ENCODE measurements around the gene FOSB.
A peak's percentile ranks its signal among the peaks of the same experiment; 100 is the strongest.

The FOSB gene

DNA sequence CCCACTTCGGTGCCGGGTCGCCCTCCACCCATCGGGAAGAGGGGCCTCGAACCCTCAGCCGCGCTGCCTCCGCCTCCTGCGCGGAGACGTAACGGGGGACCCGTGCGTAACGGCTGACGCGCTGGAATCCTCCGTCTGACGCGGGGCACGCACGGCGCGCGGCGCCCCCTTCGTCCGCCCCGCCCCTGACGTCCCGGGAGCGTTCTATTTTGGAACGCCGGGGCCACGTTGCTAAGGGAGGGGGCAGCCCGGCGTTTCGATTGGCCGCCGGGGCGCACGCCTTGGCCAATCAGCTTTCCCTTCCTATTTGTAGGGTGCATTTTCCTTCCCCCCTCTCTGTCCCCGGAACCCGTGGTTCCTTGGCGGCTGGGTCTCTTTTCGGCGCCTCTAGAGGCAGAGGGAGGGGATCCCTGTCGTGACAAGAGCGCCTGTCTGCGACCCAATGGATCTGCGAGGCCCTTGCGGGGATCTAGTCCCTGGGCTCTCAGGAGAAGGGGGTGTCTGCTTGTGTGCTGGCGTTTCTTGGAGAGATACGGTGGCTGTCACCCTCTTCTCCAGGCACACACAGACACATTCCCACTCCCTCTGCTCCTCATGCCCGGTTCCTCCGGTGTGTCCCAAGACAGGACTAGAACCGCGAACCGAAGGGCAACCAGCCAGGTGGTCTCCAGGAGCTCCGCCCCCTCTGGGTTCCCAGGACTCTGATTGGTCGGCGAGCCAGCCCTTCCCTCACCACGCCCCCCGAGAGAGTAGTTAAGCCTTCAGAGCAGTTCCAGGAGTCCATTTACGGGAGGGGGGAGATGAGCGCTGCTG is 1.5 kb downstream of the FOSB start:
- DNase-seq = peak; percentile 93

DNA sequence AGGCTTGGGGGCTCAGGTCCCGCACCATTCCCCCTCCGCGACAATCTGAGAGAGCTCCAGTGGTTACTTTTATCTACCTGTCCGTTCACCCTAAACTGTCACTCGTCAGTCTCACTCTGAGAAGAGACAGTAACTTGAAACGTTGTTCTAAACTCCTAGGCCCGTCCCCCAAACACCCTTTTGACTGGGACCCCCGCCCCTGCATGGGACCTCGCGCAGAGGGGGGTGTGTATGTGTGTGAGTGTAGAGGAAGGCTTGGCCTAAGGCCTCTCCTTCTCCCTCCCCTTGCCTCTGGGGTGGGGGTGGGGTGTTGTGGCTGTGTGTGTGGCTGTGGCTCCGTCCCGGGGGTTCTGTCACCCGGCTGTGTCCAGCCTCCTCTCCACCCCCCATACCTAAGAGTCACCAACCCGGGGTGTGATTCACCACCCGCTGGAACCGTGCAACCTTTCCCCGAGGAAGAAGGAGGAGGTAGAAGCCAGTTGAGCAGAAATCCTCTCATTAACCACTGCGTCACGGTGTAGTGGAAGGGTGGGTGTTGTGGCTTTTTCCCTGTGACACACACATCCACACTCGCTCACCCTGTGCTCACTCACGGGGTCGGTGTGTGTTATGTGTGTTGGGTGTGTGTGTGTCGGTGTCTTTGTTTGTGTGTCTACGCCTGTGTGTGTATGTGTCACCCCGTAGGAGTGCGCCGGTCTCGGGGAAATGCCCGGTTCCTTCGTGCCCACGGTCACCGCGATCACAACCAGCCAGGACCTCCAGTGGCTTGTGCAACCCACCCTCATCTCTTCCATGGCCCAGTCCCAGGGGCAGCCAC is 2.4 kb downstream of the FOSB start:
- DNase-seq = no peak

DNA sequence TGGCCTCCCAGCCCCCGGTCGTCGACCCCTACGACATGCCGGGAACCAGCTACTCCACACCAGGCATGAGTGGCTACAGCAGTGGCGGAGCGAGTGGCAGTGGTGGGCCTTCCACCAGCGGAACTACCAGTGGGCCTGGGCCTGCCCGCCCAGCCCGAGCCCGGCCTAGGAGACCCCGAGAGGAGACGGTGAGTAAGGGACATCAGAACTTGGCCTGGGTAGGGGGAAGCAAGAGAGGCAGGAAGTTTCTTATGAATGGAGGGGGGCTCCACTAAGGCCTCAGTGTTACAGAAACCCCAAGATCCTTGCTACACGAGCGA is 2.9 kb downstream of the FOSB start:
- no peak for DNase-seq

DNA sequence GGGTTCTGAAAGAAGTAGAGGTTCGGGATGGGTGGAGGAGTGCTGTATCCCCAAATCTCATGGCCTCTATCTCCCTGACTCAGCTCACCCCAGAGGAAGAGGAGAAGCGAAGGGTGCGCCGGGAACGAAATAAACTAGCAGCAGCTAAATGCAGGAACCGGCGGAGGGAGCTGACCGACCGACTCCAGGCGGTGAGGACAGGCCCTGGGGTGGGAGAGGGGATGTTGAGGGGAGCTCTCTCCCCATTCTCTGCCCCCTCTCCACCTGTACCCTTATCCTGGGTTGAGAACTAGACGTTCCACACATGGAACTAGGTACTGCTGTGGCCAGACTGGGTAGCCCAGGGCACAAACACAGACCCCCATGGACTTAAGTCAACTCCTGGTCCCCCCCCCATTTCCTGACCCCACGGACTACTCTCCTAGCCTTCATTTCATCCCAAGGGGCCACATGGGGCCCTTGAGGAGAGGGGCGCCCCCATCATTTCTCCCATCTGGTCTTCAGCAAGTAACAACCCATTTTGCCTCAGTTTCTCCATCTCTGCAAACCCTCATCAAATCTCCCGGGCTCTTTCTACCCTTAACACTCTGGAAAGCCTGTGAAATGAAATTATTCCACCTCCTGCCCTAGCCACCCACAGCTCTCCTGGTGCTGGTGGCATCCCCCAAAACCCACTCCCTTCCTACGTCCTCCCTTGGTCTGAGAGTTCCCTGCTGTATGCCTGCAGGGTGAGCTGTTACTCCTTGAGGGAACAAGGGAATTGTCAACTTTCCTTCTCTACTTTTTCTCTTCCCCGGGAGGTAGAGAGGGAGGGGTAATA is 3.5 kb downstream of the FOSB start:
- no peak for DNase-seq

DNA sequence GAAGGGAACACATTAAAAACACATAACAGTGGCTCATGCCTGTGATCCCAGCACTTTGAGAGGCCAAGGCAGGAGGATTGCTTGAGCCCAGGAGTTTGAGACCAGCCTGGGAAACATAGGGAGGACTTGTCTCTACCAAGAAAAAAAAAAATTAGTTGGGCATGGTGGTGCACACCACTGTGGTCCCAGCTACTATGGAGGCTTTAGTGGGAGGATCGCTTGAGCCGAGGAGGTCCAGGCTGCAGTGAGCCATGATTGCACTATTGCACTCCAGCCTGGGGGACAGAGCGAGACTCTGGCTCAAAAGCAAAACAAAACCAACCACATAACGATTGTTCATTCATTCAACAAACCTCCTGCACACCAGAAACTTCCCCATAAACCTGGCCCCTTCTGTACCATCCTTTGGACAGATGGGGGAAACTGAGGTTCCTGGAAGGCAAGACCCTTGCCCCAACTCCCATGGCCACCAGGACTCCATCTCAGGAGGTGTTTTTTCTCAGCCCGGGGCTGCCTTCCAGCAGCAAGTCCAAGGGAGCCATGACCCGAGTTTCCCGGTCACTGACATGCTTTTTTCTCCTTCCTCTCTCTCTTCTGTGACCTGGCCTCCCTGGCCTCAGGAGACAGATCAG is 4.3 kb downstream of the FOSB start:
- no peak for DNase-seq

DNA sequence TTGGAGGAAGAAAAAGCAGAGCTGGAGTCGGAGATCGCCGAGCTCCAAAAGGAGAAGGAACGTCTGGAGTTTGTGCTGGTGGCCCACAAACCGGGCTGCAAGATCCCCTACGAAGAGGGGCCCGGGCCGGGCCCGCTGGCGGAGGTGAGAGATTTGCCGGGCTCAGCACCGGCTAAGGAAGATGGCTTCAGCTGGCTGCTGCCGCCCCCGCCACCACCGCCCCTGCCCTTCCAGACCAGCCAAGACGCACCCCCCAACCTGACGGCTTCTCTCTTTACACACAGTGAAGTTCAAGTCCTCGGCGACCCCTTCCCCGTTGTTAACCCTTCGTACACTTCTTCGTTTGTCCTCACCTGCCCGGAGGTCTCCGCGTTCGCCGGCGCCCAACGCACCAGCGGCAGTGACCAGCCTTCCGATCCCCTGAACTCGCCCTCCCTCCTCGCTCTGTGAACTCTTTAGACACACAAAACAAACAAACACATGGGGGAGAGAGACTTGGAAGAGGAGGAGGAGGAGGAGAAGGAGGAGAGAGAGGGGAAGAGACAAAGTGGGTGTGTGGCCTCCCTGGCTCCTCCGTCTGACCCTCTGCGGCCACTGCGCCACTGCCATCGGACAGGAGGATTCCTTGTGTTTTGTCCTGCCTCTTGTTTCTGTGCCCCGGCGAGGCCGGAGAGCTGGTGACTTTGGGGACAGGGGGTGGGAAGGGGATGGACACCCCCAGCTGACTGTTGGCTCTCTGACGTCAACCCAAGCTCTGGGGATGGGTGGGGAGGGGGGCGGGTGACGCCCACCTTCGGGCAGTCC is 5.0 kb downstream of the FOSB start:
- no peak for DNase-seq

DNA sequence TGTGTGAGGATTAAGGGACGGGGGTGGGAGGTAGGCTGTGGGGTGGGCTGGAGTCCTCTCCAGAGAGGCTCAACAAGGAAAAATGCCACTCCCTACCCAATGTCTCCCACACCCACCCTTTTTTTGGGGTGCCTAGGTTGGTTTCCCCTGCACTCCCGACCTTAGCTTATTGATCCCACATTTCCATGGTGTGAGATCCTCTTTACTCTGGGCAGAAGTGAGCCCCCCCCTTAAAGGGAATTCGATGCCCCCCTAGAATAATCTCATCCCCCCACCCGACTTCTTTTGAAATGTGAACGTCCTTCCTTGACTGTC is 5.5 kb downstream of the FOSB start:
- no peak for DNase-seq

DNA sequence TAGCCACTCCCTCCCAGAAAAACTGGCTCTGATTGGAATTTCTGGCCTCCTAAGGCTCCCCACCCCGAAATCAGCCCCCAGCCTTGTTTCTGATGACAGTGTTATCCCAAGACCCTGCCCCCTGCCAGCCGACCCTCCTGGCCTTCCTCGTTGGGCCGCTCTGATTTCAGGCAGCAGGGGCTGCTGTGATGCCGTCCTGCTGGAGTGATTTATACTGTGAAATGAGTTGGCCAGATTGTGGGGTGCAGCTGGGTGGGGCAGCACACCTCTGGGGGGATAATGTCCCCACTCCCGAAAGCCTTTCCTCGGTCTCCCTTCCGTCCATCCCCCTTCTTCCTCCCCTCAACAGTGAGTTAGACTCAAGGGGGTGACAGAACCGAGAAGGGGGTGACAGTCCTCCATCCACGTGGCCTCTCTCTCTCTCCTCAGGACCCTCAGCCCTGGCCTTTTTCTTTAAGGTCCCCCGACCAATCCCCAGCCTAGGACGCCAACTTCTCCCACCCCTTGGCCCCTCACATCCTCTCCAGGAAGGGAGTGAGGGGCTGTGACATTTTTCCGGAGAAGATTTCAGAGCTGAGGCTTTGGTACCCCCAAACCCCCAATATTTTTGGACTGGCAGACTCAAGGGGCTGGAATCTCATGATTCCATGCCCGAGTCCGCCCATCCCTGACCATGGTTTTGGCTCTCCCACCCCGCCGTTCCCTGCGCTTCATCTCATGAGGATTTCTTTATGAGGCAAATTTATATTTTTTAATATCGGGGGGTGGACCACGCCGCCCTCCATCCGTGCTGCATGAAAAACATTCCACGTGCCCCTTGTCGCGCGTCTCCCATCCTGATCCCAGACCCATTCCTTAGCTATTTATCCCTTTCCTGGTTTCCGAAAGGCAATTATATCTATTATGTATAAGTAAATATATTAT is 6.1 kb downstream of the FOSB start:
- DNase-seq = no peak

DNA sequence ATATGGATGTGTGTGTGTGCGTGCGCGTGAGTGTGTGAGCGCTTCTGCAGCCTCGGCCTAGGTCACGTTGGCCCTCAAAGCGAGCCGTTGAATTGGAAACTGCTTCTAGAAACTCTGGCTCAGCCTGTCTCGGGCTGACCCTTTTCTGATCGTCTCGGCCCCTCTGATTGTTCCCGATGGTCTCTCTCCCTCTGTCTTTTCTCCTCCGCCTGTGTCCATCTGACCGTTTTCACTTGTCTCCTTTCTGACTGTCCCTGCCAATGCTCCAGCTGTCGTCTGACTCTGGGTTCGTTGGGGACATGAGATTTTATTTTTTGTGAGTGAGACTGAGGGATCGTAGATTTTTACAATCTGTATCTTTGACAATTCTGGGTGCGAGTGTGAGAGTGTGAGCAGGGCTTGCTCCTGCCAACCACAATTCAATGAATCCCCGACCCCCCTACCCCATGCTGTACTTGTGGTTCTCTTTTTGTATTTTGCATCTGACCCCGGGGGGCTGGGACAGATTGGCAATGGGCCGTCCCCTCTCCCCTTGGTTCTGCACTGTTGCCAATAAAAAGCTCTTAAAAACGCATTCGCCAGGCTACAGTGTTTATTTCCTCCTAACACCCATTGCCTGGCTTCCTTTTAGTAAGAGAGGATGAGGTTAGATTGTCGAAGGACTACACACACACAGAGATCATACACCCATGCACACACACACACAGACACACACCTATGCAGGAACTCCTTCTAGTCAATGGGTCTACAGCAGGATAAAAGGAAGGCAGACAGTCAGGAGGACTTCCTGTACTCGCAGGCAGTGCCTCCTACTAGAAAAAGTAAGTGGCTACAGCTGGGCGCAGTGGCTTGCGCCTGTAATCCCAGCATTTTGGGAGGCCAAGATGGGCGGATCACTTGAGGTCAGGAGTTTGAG is 7.1 kb downstream of the FOSB start:
- DNase-seq = no peak

DNA sequence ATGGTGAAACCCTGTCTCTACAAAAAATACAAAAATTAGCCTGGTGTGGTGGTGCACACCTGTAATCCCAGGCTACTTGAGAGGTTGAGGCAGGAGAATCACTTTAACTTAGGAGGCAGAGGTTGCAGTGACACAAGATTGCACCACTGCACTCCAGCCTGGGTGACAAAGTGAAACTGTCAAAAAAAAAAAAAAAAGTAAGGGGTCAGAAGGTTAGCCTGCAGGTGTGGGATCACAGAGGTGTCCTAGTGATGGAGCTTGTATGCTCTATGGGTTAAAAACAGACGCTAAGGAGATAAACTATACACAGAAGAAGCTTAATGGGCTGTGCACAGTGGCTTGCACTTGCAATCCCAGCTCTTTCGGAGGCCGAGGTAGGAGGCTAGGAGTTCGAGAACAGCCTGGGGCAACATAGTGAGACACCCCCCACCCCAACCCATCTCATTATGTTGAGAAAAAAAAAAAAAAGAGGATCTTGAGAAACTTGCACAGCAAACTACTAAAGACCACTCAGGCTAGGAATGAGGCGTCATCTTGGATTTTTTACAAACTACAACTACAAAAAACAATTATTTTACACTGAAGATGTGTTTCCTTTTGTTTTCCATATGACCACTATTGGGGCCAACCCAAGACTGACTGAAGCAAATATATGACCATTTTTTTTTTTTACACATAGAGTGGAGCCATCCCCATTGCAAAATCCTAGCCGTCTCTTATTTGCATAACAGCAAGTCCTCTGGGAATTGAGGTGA is 7.9 kb downstream of the FOSB start:
- no peak for DNase-seq

DNA sequence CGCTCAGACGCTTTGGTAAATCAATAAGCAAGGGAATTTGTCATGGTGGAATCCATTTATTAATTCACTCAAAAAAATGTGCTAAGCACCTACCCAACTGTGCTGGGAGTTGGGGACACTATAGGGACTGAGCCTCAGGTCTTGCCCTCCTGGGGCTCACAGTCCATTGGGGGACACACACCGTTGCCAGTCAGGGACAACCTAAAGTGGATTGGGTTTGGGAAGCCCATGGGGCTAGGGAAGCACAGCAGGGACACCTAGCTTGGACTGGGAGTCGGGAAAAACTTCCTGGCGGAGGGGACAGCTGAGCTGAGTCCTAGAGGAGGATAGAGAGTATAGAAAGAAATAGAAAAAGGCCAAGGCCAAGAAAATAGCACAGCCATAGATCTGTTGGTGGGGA is 8.5 kb downstream of the FOSB start:
- DNase-seq = no peak

DNA sequence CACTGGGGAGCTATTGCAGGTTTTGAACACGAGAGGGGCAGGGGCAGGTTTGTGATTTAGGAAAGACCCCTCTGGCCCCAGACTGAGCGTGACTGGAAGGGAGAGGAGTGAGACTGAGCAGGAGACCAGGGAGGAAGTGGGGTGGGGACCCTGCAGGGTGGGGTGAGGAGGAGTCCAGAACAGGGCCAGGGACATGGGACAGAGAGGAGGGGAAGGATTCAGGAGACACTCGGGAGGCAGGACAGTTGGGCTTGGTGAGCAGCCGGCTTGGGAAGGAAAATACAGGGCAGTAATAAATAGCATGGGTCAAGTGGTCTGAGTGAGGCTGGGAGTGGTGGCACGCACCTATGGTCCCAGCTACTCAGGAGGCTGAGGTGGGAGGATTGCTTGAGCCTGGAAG is 9.4 kb downstream of the FOSB start:
- DNase-seq = no peak

DNA sequence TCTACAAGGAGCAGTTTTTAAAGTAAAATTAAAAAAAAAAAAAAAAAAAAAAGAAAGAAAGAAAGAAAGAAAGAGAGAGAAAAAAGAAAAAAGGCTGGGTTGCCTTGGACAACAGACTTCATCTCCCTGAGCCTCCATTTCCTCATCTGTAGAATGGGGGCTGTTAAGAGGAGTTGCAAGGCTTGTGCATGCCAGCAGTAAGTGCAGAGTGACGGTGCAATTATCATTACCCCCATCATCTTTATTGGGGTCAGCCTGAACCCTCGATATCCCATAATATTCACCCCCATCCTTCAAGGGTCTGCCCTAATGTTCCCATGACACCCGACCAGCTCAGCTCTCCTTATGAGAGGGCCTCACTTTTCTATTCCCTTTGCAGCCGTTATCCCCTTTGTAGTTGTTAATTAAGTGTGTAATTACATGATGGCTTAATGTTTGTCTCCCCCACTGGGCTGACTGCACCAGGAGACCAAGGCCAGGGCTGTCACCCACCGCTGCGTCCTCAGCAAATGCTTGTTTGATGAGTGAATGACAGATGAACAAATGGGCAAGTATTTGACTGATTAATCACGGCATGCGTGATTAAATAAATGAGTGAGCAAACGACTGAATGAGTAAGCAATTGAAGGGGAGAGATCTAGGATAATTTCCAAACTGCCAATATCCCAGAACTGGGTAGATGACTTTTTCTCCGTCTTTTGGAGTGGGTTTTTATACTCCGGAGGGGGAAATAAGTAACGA is 10.1 kb downstream of the FOSB start:
- DNase-seq = no peak

DNA sequence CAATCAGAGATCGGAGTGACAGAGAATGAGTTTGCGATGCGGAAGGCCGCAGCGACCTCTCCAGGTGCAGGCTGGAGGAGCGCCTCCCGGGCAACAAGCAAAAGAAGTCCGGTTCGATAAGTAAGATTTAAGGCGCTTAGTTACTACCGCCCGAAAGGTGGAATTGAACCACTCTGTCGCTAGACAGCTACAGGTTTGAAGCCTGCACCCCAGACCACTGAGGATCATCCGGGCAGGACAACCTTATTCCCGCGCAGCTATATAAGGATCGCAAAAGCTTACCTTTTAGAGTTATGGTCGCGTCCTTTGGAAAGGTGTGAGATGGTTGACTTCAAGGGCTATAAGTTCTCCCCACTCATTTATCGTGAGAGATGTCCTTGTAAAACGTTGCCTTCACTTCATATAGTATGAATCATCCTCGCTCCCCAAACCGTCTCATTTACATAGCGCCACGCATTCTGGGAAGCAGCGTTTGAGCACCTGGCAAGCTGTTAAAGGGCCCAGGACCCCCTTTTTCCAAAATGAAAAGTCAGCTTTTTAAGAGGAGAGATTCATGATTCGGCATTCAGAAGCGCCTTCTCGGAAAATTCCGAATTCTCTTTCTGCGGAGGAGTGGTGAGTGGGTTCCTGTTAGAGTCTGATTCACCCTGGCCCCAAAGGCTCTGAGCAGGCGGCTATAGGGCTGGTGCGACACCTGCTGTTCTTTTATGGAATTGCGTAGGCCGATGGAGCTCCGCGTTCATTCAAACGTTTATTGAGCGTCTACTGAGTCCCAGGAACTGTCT is 10.8 kb downstream of the FOSB start:
- peak; percentile 88 for DNase-seq

DNA sequence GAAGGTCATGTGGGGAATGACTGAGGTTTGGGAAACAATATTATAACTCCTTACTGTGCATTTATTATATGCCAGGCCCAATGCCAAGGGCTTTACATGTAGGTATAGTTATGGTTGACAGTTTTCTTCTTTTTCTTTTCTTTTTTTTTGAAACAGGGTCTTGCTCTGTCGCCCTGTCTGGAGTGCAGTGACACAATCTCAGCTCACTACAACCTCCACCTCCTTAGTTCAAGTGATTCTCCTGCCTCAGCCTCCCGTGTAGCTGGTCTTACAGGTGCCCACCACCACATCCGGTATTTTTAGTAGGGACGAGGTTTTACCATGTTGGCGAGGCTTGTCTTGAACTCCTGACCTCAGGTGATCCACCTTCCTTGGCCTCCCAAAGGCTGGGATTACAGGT is 15.2 kb downstream of the FOSB start:
- DNase-seq = no peak

DNA sequence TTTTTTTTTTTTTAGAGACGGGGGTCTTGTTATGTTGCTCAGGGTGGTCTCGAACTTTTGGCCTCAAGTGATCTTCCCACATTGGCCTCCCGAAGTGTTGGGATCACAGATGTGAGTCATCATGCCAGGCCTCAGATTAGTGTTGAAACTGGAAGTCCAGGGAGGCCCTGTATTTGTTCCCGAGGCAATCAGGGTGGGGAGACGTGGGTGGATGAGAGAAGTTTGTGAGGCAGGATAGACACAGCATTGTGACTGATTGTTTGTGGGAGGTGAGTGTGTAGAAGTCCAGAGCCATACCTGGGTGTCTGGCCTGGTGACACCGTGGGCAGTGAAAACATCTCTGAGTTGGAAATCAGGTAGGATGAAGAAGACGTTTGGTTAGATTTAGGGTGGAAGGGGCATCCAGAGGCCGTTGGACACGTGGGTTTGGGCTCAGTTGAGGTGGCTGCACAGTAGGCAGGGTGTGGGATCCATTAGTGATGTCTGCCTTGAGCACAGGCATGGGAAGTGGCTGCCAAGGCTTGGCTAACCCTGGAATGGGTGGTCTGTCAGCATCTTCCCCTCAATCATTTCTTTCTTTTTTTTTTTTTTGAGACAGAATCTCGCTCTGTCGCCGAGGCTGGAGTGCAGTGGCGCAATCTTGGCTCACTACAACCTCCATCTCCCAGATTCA is 16.6 kb downstream of the FOSB start:
- no peak for DNase-seq
